GM18508 (cell line): Measurements from ENCODE around the gene BEST3.
"Not testable (repeated sequence)": the region's sequence is repeated elsewhere in the genome, so short reads cannot be mapped to it uniquely, and the experiment has no call there.

Experiments used
- ATAC-seq: cut with Tn5 transposase; IDR thresholded peaks from one replicate; pipeline ENCODE4 v1.9.1; 2021; ENCODE audit warnings: moderate number of reproducible peaks; ENCODE audit not compliant: insufficient read depth, unreplicated experiment

BEST3 gene

GRCh38 chr12:69610126-69610525 is 89.0 kb downstream of the BEST3 start:
- no peak for ATAC-seq

- ATAC-seq: no peak
These were observed 91.0 kb downstream of the BEST3 start for GRCh38 chr12:69608114-69608513.

GRCh38 chr12:69604275-69604674 is 94.8 kb downstream of the BEST3 start:
- not testable (repeated sequence) for ATAC-seq
